H1 (cell line): ENCODE data around the gene PMM1. TPM values are rescaled to one million over a fixed set of nuclear protein-coding genes. Genes with fewer than 3 reads are reported as not detected.

Experiments used
- CTCF ChIA-PET: fragments of 300-600 bp; sonication (Branson Sonifier 250); formaldehyde crosslinking; loops from one replicate; lab custom pipeline; 2021; ENCODE audit not compliant: partially characterized antibody; lab: Charles Lee
- POLR2A ChIA-PET: fragments of 300-600 bp; sonication (Branson Sonifier 250); formaldehyde crosslinking; loops from one replicate; lab custom pipeline; 2021; ENCODE audit warnings: inconsistent platforms; ENCODE audit not compliant: partially characterized antibody; lab: Charles Lee
- DNase-seq, 2 experiments: peaks; one replicate each; pipeline versions ENCODE4 v3.0.0 to v3.0.0-alpha.2; 2010 to 2022; ENCODE audit warnings: low spot score in 2 of 2, low read depth in 1 of 2, mixed read lengths in 1 of 2
- FAIRE-seq: peaks from 2 replicates; lab custom pipeline; 2011; peaks lifted over from hg19 to GRCh38; lab: Jason Lieb, UNC
- H2AFZ ChIP-seq: 2 replicates; pipeline ENCODE4 v1.8.1; 2012; ENCODE audit warnings: low read length, inconsistent platforms
- H2AK5ac ChIP-seq: 2 replicates; pipeline ENCODE4 v1.6.1; 2013; ENCODE audit warnings: low read depth, low read length
- H2BK120ac ChIP-seq: replicated peaks from 2 replicates; pipeline ENCODE3; 2013; ENCODE audit warnings: low read depth, low read length, inconsistent platforms
- H2BK12ac ChIP-seq: 2 replicates; pipeline ENCODE4 v1.6.1; 2013; ENCODE audit warnings: low read depth, low read length
- H2BK15ac ChIP-seq: 2 replicates; pipeline ENCODE4 v1.6.1; 2013; ENCODE audit warnings: low read length
- H2BK20ac ChIP-seq: 2 replicates; pipeline ENCODE4 v1.6.1; 2013; ENCODE audit warnings: low read length
- H2BK5ac ChIP-seq: 2 replicates; pipeline ENCODE4 v1.6.1; 2013; ENCODE audit warnings: low read depth, low read length
- H3K14ac ChIP-seq: 2 replicates; pipeline ENCODE4 v1.6.1; 2013; ENCODE audit warnings: inconsistent platforms; ENCODE audit not compliant: insufficient read length
- H3K18ac ChIP-seq: 2 replicates; pipeline ENCODE4 v1.6.1; 2013; ENCODE audit warnings: low read length; ENCODE audit errors: extremely low read depth
- H3K23ac ChIP-seq: 2 replicates; pipeline ENCODE4 v1.6.1; 2013; ENCODE audit warnings: inconsistent platforms; ENCODE audit not compliant: insufficient read length
- H3K23me2 ChIP-seq: 2 replicates; pipeline ENCODE4 v1.6.1; 2013; ENCODE audit warnings: low read depth, low read length
- H3K27ac ChIP-seq: 2 replicates; pipeline ENCODE4 v1.6.1; 2011; ENCODE audit warnings: low read depth, low read length, inconsistent platforms
- H3K27me3 ChIP-seq, 4 experiments: replicated peaks in 1 of 4; 1 replicate in 1 of 4; 2 replicates in 3 of 4; pipeline versions ENCODE4 v1.6.1 to v1.8.1; 2011 to 2013; ENCODE audit warnings: low read length in 3 of 4, mild to moderate bottlenecking in 3 of 4, inconsistent platforms in 2 of 4, mixed read lengths in 2 of 4, moderate library complexity in 1 of 4; ENCODE audit not compliant: control insufficient read depth in 3 of 4, insufficient read depth in 3 of 4; ENCODE audit errors: extremely low read depth in 1 of 4
- H3K36me3 ChIP-seq, 4 experiments: 2 replicates each; pipeline versions ENCODE4 v1.6.1 to v1.8.1; 2011 to 2013; ENCODE audit warnings: mild to moderate bottlenecking in 4 of 4, low read length in 3 of 4, moderate library complexity in 2 of 4, control low read depth in 1 of 4, inconsistent platforms in 1 of 4; ENCODE audit not compliant: insufficient read depth in 4 of 4, control insufficient read depth in 2 of 4
- H3K4ac ChIP-seq: replicated peaks from 2 replicates; pipeline ENCODE3; 2013; ENCODE audit warnings: low read length, low read depth, mixed read lengths, inconsistent platforms; ENCODE audit not compliant: insufficient read length
- H3K4me1 ChIP-seq, 4 experiments: replicated peaks in 1 of 4; 1 replicate in 1 of 4; 2 replicates in 3 of 4; pipeline versions ENCODE4 v1.6.1 to v1.8.1; 2011 to 2013; ENCODE audit warnings: low read length in 3 of 4, inconsistent platforms in 2 of 4, mixed read lengths in 1 of 4; ENCODE audit not compliant: insufficient read depth in 4 of 4, control insufficient read depth in 3 of 4
- H3K4me2 ChIP-seq, 2 experiments: 2 replicates each; pipeline versions ENCODE4 v1.6.1 to v1.8.1; 2011 to 2013; ENCODE audit warnings: low read depth in 2 of 2, low read length in 2 of 2, control low read depth in 1 of 2, inconsistent platforms in 1 of 2, mild to moderate bottlenecking in 1 of 2; ENCODE audit not compliant: insufficient read depth in 1 of 2
- H3K4me3 ChIP-seq, 4 experiments: fragments of 200-600, 300-600 bp in 1 of 4; sonication (generic), shearing (Covaris generic), sonication (Bioruptor Twin) in 1 of 4; 2 replicates each; pipeline versions ENCODE4 v1.5.1 to v1.8.1; 2011 to 2016; ENCODE audit warnings: low read length in 4 of 4, low read depth in 3 of 4, control low read depth in 2 of 4, inconsistent platforms in 2 of 4, mild to moderate bottlenecking in 2 of 4, mixed read lengths in 1 of 4, moderate library complexity in 1 of 4; ENCODE audit not compliant: insufficient read depth in 2 of 4; ENCODE audit errors: extremely low read depth in 1 of 4
- H3K56ac ChIP-seq: replicated peaks from 2 replicates; pipeline ENCODE3; 2013; ENCODE audit warnings: low read depth, mild to moderate bottlenecking, mixed read lengths, low read length, inconsistent platforms; ENCODE audit not compliant: insufficient read length
- H3K79me1 ChIP-seq: 2 replicates; pipeline ENCODE4 v1.6.1; 2013; ENCODE audit warnings: low read depth, low read length, control low read depth
- H3K79me2 ChIP-seq, 2 experiments: 2 replicates each; pipeline versions ENCODE4 v1.6.1 to v1.8.1; 2012 to 2013; ENCODE audit warnings: low read length in 2 of 2, mild to moderate bottlenecking in 2 of 2, inconsistent platforms in 1 of 2; ENCODE audit not compliant: insufficient read depth in 2 of 2, control insufficient read depth in 1 of 2
- H3K9ac ChIP-seq, 4 experiments: replicated peaks in 1 of 4; 1 replicate in 1 of 4; 2 replicates in 3 of 4; pipeline versions ENCODE4 v1.6.1 to v1.8.1; 2011 to 2013; ENCODE audit warnings: low read depth in 3 of 4, low read length in 3 of 4, control low read depth in 2 of 4, mild to moderate bottlenecking in 2 of 4, moderate library complexity in 2 of 4, inconsistent platforms in 1 of 4; ENCODE audit errors: extremely low read depth in 1 of 4
- H3K9me3 ChIP-seq, 2 experiments: 2 replicates each; pipeline versions ENCODE4 v1.6.1 to v1.8.1; 2012 to 2013; ENCODE audit warnings: mild to moderate bottlenecking in 2 of 2, moderate library complexity in 2 of 2, control low read depth in 1 of 2, inconsistent platforms in 1 of 2, low read depth in 1 of 2, low read length in 1 of 2, mixed read lengths in 1 of 2; ENCODE audit not compliant: insufficient read depth in 2 of 2
- H4K20me1 ChIP-seq, 2 experiments: replicated peaks in 1 of 2; 2 replicates each; pipeline versions ENCODE3 to v1.8.1; 2011 to 2013; ENCODE audit warnings: inconsistent platforms in 2 of 2, low read length in 2 of 2, mild to moderate bottlenecking in 1 of 2; ENCODE audit not compliant: insufficient read depth in 2 of 2, control insufficient read depth in 1 of 2
- H4K5ac ChIP-seq: 2 replicates; pipeline ENCODE4 v1.6.1; 2013; ENCODE audit warnings: low read length, low read depth, mixed read lengths, inconsistent platforms; ENCODE audit not compliant: insufficient read length
- H4K8ac ChIP-seq: 2 replicates; pipeline ENCODE4 v1.8.0; 2013; ENCODE audit warnings: mild to moderate bottlenecking, moderate library complexity, low read length, inconsistent platforms; ENCODE audit not compliant: insufficient read depth; ENCODE audit errors: extremely low read depth
- H4K91ac ChIP-seq: replicated peaks from 2 replicates; pipeline ENCODE3; 2013; ENCODE audit warnings: low read length, mixed read lengths, inconsistent platforms; ENCODE audit not compliant: insufficient read length
- EGR1 ChIP-seq: IDR thresholded peaks from 2 replicates; pipeline ENCODE4 v1.6.1; 2011; ENCODE audit warnings: low read depth, low read length, borderline replicate concordance
- MAFK ChIP-seq: IDR thresholded peaks from 2 replicates; pipeline ENCODE4 v1.6.1; 2012; ENCODE audit warnings: low read depth, mild to moderate bottlenecking, improper control_type of control experiment, low read length
- POLR2AphosphoS5 ChIP-seq: IDR thresholded peaks from 2 replicates; pipeline ENCODE4 v1.6.1; 2011; ENCODE audit warnings: low read depth, low read length
- RAD21 ChIP-seq, 2 experiments: IDR thresholded peaks in 1 of 2; conservative IDR thresholded peaks in 1 of 2; 2 replicates each; pipeline ENCODE4 v1.6.1; 2011; ENCODE audit warnings: low read depth in 2 of 2, low read length in 2 of 2, improper control_type of control experiment in 1 of 2, inconsistent platforms in 1 of 2, mild to moderate bottlenecking in 1 of 2, moderate library complexity in 1 of 2
- RBBP5 ChIP-seq: IDR thresholded peaks from 2 replicates; pipeline ENCODE4 v1.7.1; 2012; ENCODE audit warnings: low read depth, mild to moderate bottlenecking, inconsistent platforms, low read length, moderate library complexity, borderline replicate concordance
- YY1 ChIP-seq: IDR thresholded peaks from 2 replicates; pipeline ENCODE4 v1.6.1; 2011; ENCODE audit warnings: low read depth, mild to moderate bottlenecking, low read length
- WGBS, 2 experiments: shearing (Covaris generic) in 1 of 2; methylation state at CpG; one replicate each; pipeline versions ENCODE4 v1.1.6 to v1.1.7; 2013 to 2015; ENCODE audit warnings: low lambda C conversion rate in 2 of 2, mixed read lengths in 2 of 2, inconsistent platforms in 1 of 2, low coverage in 1 of 2, missing lambda C conversion rate in 1 of 2; ENCODE audit not compliant: insufficient replicate concordance in 2 of 2, insufficient coverage in 1 of 2, insufficient read length in 1 of 2; ENCODE audit errors: extremely low coverage in 1 of 2, missing lambda C conversion rate in 1 of 2; 5-methylcytosine and 5-hydroxymethylcytosine counted together
- polyA plus RNA-seq, 7 experiments: library from polyadenylated mRNA; depleted of rRNA in 3 of 7; stranded (reverse) in 5 of 7; unstranded in 2 of 7; fragments of >200 nt in 5 of 7; fragments of 200-250 nt in 2 of 7; gene quantifications; 1 replicate in 5 of 7; 2 replicates in 1 of 7; 4 replicates in 1 of 7; pipeline versions ENCODE4 v1.2.1 to v1.2.3, GENCODE V29; 2011 to 2013; ENCODE audit warnings: missing spikeins in 2 of 7, mixed read lengths in 2 of 7
- total RNA-seq: library from RNA; stranded (reverse); fragmentation: NEBNext Ultra II Directional; extraction: Animal tissue kit (Norgen Biotek cat#: 25700); gene quantifications from 2 replicates; pipeline ENCODE4 v1.2.1, GENCODE V29; 2021
- TF ChIP-seq, protein P1 (sequence below): IDR thresholded peaks from 2 replicates; pipeline ENCODE4 v1.6.1; 2012; ENCODE audit warnings: inconsistent platforms

PMM1 gene
- total and polyA plus RNA-seq, 2 of the 8 experiments (the other 6 are each of a cell fraction or from before 2014, with no cell fraction given): 11.3 to 20.0 TPM

DNA sequence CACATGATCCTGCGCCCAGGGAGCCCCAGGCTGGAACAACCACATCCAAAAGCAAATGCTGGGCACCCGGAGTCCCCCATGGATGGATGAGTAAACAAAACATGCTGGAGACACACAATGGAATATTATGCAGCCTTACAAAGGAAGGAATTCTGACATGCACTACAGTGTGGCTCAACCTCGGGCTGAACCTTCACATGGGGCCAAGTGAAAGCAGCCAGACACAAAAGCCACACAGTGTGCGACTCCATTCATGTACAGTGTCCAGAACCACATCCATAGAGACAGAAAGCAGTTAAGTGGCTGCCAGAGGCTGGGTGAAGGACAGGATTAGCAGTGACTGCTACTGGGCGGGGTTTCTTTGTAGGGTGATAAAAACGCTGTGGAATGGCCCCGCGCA, 55.4 kb downstream of the PMM1 start:
- peaks cover 0 to under 1% of the 10 kb centered on the region in 2 experiments; a peak in 1 of 4 replicates for H3K79me2 ChIP-seq
- no peaks in the 10 kb centered on the region for H3K27me3 ChIP-seq
- peaks cover 5 to 22% of the 10 kb centered on the region in 2 experiments for H4K20me1 ChIP-seq
- no peak overlapping the region for H4K8ac ChIP-seq
- H2BK20ac ChIP-seq: no peak overlapping the region
- H3K4me3 ChIP-seq: no peak overlapping the region
- no peak overlapping the region for H3K4me2 ChIP-seq
- H2AK5ac ChIP-seq: no peak overlapping the region
- H3K79me1 ChIP-seq: 0 out of 2 replicates have a peak, but pooled peaks cover 2% of the 10 kb centered on the region
- H3K18ac ChIP-seq: no peak overlapping the region
- H2BK12ac ChIP-seq: no peak overlapping the region
- peaks cover 10 to 22% (median 15%) of the 10 kb centered on the region in 4 experiments; a peak in 7 of 8 replicates for H3K36me3 ChIP-seq
- POLR2A ChIA-PET: interaction anchor here (0.9 to 2.6 kb wide), 5 partner anchors 7 to 148 kb away, joined by 3 to 5 read pairs (median 3); partner anchors contain the start of gene XRCC6
- H3K4ac ChIP-seq: no peak overlapping the region
- no peak overlapping the region for H3K9ac ChIP-seq
- no peak overlapping the region for H2AFZ ChIP-seq
- no peak overlapping the region for H2BK120ac ChIP-seq
- no peak for TF ChIP-seq RBBP5
- 0 out of 2 replicates have a peak, but pooled peaks have one; percentile 32 for TF ChIP-seq POLR2AphosphoS5
- TF ChIP-seq, protein P1, sequence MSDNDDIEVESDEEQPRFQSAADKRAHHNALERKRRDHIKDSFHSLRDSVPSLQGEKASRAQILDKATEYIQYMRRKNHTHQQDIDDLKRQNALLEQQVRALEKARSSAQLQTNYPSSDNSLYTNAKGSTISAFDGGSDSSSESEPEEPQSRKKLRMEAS: no peak
- no peak for TF ChIP-seq EGR1
- no peak for TF ChIP-seq RAD21 (IDR thresholded peaks at IDR 0.05 in 1 of 2, conservative IDR thresholded peaks at IDR 0.05 in 1 of 2; ENCODE audit: low read depth in 2 of 2, low read length in 2 of 2)
- TF ChIP-seq YY1: no peak
- no peak for TF ChIP-seq MAFK
- no peak overlapping the region for H3K23ac ChIP-seq
- H2BK5ac ChIP-seq: no peak overlapping the region
- FAIRE-seq (no peak), DNase-seq (no peak)
- H2BK15ac ChIP-seq: no peak overlapping the region
- H3K23me2 ChIP-seq: no peaks in the 10 kb centered on the region
- H3K14ac ChIP-seq: no peak overlapping the region
- CTCF ChIA-PET: interaction anchor here (1.0 to 2.0 kb wide), 9 partner anchors 8 to 132 kb away, joined by 3 to 16 read pairs (median 6); no protein-coding TSS in a partner anchor
- no peak overlapping the region for H3K27ac ChIP-seq
- H3K56ac ChIP-seq: no peak overlapping the region
- no peaks in the 10 kb centered on the region for H3K9me3 ChIP-seq
- no peak overlapping the region for H4K5ac ChIP-seq
- peaks cover 0 to 7% (median 5%) of the 10 kb centered on the region in 4 experiments; a peak in 4 of 7 replicates for H3K4me1 ChIP-seq
- 95% methylated on average over 8 of the region's 8 CpGs; no CpG with 5 or more reads in 1 of the 2 experiments for WGBS, 2 experiments
- H4K91ac ChIP-seq: no peak overlapping the region
